Measurements from ENCODE around the gene CSH2.
"Not testable (repeated sequence)": the region's sequence is repeated elsewhere in the genome, so short reads cannot be mapped to it uniquely, and the experiment has no call there.

DNA sequence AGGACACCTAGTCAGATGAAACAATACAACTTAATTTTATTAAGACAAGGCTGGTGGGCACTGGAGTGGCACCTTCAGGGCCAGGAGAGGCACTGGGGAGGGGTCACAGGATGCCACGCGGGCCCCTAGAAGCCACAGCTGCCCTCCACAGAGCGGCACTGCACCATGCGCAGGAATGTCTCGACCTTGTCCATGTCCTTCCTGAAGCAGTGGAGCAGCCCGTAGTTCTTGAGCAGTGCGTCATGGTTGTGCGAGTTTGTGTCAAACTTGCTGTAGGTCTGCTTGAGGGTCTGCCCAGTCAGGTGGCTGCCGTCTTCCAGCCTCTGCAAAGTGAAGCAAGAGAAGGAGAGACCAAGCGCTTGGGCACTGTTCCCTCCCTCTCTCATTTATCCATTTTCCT lies 36.1 kb upstream of the CSH2 start:
- TF ChIP-seq, protein P1, sequence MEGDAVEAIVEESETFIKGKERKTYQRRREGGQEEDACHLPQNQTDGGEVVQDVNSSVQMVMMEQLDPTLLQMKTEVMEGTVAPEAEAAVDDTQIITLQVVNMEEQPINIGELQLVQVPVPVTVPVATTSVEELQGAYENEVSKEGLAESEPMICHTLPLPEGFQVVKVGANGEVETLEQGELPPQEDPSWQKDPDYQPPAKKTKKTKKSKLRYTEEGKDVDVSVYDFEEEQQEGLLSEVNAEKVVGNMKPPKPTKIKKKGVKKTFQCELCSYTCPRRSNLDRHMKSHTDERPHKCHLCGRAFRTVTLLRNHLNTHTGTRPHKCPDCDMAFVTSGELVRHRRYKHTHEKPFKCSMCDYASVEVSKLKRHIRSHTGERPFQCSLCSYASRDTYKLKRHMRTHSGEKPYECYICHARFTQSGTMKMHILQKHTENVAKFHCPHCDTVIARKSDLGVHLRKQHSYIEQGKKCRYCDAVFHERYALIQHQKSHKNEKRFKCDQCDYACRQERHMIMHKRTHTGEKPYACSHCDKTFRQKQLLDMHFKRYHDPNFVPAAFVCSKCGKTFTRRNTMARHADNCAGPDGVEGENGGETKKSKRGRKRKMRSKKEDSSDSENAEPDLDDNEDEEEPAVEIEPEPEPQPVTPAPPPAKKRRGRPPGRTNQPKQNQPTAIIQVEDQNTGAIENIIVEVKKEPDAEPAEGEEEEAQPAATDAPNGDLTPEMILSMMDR (IDR thresholded peaks at IDR 0.05), result not testable (repeated sequence)
- TF ChIP-seq POLR2A (IDR thresholded peaks at IDR 0.05), result not testable (repeated sequence)

Data from thyroid gland (tissue), 4 donors.